Nephron (organoid): ENCODE measurements around the gene CCDC51.

Experiments used
- H3K27ac Mint-ChIP-seq, 3 experiments: 2 replicates each; pipeline ENCODE4 v1.8.0; 2020; ENCODE audit warnings: mixed read lengths in 3 of 3, mild to moderate bottlenecking in 2 of 3, moderate library complexity in 1 of 3
- H3K27me3 Mint-ChIP-seq: 2 replicates; pipeline ENCODE4 v1.8.0; 2021; ENCODE audit warnings: low read depth, mild to moderate bottlenecking, moderate library complexity, mixed read lengths
- H3K36me3 Mint-ChIP-seq: 2 replicates; pipeline ENCODE4 v1.8.0; 2020; ENCODE audit warnings: low read depth, mixed read lengths
- H3K4me1 Mint-ChIP-seq: 2 replicates; pipeline ENCODE4 v1.8.0; 2020; ENCODE audit warnings: mixed read lengths
- H3K4me3 Mint-ChIP-seq, 3 experiments: 2 replicates each; pipeline ENCODE4 v1.8.0; 2020; ENCODE audit warnings: mild to moderate bottlenecking in 3 of 3, mixed read lengths in 3 of 3, moderate library complexity in 2 of 3
- H3K9me3 Mint-ChIP-seq: 2 replicates; pipeline ENCODE4 v1.8.0; 2020; ENCODE audit warnings: mixed read lengths
- CTCF ChIP-seq, 3 experiments: fragments of 200-600 bp; sonication (generic); IDR thresholded peaks; one replicate each; pipeline ENCODE4 v1.5.0; 2021; ENCODE audit warnings: antibody characterized with exemption in 3 of 3; ENCODE audit not compliant: unreplicated experiment in 3 of 3

The CCDC51 gene

GRCh38 chr3:48418140-48418539 is 21.8 kb downstream of the CCDC51 start:
- peaks cover 6% of the 10 kb centered on the region for H3K4me1 Mint-ChIP-seq
- H3K4me3 Mint-ChIP-seq, result no peak overlapping the region
- H3K36me3 Mint-ChIP-seq, result peaks cover 28% of the 10 kb centered on the region
- no peak for TF ChIP-seq CTCF (IDR thresholded peaks at IDR 0.05; ENCODE audit: unreplicated experiment in 3 of 3)
- H3K27me3 Mint-ChIP-seq, result no peaks in the 10 kb centered on the region
- H3K27ac Mint-ChIP-seq, result no peak overlapping the region
- H3K9me3 Mint-ChIP-seq, result no peaks in the 10 kb centered on the region

- Mint-ChIP-seq H3K27ac (no peak overlapping the region), H3K4me3 (no peak overlapping the region)
- TF ChIP-seq CTCF (IDR thresholded peaks at IDR 0.05; ENCODE audit: unreplicated experiment in 3 of 3), result no peak
These were observed 22.3 kb downstream of the CCDC51 start for GRCh38 chr3:48417529-48418108.

GRCh38 chr3:48416546-48416945 is 23.4 kb downstream of the CCDC51 start:
- no peaks in the 10 kb centered on the region for H3K9me3 Mint-ChIP-seq
- no peaks in the 10 kb centered on the region for H3K27me3 Mint-ChIP-seq
- H3K27ac Mint-ChIP-seq, result no peak overlapping the region
- peaks cover 27% of the 10 kb centered on the region for H3K36me3 Mint-ChIP-seq
- H3K4me3 Mint-ChIP-seq, result no peak overlapping the region
- H3K4me1 Mint-ChIP-seq, result no peaks in the 10 kb centered on the region
- no peak for TF ChIP-seq CTCF (IDR thresholded peaks at IDR 0.05; ENCODE audit: unreplicated experiment in 3 of 3)

More at GRCh38 chr3:48417529-48418108, 22.3 kb downstream of the CCDC51 start:
- Mint-ChIP-seq H3K4me1 (peaks cover under 1% of the 10 kb centered on the region), H3K27me3 (no peaks in the 10 kb centered on the region), H3K36me3 (peaks cover 27% of the 10 kb centered on the region), H3K9me3 (no peaks in the 10 kb centered on the region)

- Mint-ChIP-seq H3K36me3 (peaks cover 27% of the 10 kb centered on the region), H3K4me3 (no peak overlapping the region), H3K27ac (no peak overlapping the region), H3K4me1 (no peaks in the 10 kb centered on the region), H3K27me3 (no peaks in the 10 kb centered on the region), H3K9me3 (no peaks in the 10 kb centered on the region)
- TF ChIP-seq CTCF (IDR thresholded peaks at IDR 0.05; ENCODE audit: unreplicated experiment in 3 of 3), result no peak
These were observed 23.8 kb downstream of the CCDC51 start for GRCh38 chr3:48416091-48416505.

- Mint-ChIP-seq H3K27ac (no peak overlapping the region), H3K4me3 (no peak overlapping the region), H3K36me3 (peaks cover 29% of the 10 kb centered on the region), H3K4me1 (no peaks in the 10 kb centered on the region), H3K9me3 (no peaks in the 10 kb centered on the region), H3K27me3 (no peaks in the 10 kb centered on the region)
- TF ChIP-seq CTCF (IDR thresholded peaks at IDR 0.05; ENCODE audit: unreplicated experiment in 3 of 3), result no peak
These were observed 24.5 kb downstream of the CCDC51 start for GRCh38 chr3:48415251-48415953.
